NT2/D1 (cell line): ENCODE results near the gene SURF1.

Source experiments
- DNase-seq: peaks from one replicate; pipeline ENCODE4 v3.0.0-alpha.2; 2011; ENCODE audit warnings: low read depth, low spot score
- H3K27me3 ChIP-seq: 2 replicates; pipeline ENCODE4 v1.6.0; 2011; ENCODE audit warnings: mild to moderate bottlenecking; ENCODE audit not compliant: insufficient read length, insufficient read depth
- H3K36me3 ChIP-seq: 2 replicates; pipeline ENCODE4 v1.6.1; 2011; ENCODE audit warnings: mild to moderate bottlenecking, low read length, mixed read lengths; ENCODE audit not compliant: insufficient read depth, insufficient read length
- H3K4me1 ChIP-seq: 2 replicates; pipeline ENCODE4 v1.5.1; 2011; ENCODE audit not compliant: insufficient read depth, insufficient read length
- H3K4me3 ChIP-seq: 2 replicates; pipeline ENCODE4 v1.5.1; 2011; ENCODE audit warnings: low read depth; ENCODE audit not compliant: insufficient read length
- H3K9ac ChIP-seq: 2 replicates; pipeline ENCODE4 v1.6.0; 2011; ENCODE audit warnings: low read depth; ENCODE audit not compliant: insufficient read length
- H3K9me3 ChIP-seq: 2 replicates; pipeline ENCODE4 v1.5.1; 2011; ENCODE audit warnings: mild to moderate bottlenecking, low read length; ENCODE audit not compliant: insufficient read depth
- SUZ12 ChIP-seq: IDR thresholded peaks from 2 replicates; pipeline ENCODE4 v1.6.1; 2011; ENCODE audit not compliant: insufficient read length, insufficient read depth; ENCODE audit errors: extremely low read depth
- YY1 ChIP-seq: IDR thresholded peaks from 2 replicates; pipeline ENCODE4 v1.6.1; 2011; ENCODE audit not compliant: insufficient read length, insufficient read depth
- ZNF274 ChIP-seq: IDR thresholded peaks from 2 replicates; pipeline ENCODE4 v1.6.1; 2011; ENCODE audit warnings: mild to moderate bottlenecking, low read depth, low read length

The SURF1 gene

GRCh38 chr9:133360400-133361393 is 4.4 kb upstream of the SURF1 start:
- peaks cover 85% of the 10 kb centered on the region for H3K36me3 ChIP-seq
- peaks cover 15% of the 10 kb centered on the region for H3K4me1 ChIP-seq
- no peak overlapping the region for H3K9ac ChIP-seq
- TF ChIP-seq SUZ12 (no peak), ZNF274 (no peak), YY1 (no peak)
- H3K4me3 ChIP-seq: no peak overlapping the region
- no peaks in the 10 kb centered on the region for H3K27me3 ChIP-seq
- DNase-seq: no peak
- H3K9me3 ChIP-seq: no peaks in the 10 kb centered on the region

DNA sequence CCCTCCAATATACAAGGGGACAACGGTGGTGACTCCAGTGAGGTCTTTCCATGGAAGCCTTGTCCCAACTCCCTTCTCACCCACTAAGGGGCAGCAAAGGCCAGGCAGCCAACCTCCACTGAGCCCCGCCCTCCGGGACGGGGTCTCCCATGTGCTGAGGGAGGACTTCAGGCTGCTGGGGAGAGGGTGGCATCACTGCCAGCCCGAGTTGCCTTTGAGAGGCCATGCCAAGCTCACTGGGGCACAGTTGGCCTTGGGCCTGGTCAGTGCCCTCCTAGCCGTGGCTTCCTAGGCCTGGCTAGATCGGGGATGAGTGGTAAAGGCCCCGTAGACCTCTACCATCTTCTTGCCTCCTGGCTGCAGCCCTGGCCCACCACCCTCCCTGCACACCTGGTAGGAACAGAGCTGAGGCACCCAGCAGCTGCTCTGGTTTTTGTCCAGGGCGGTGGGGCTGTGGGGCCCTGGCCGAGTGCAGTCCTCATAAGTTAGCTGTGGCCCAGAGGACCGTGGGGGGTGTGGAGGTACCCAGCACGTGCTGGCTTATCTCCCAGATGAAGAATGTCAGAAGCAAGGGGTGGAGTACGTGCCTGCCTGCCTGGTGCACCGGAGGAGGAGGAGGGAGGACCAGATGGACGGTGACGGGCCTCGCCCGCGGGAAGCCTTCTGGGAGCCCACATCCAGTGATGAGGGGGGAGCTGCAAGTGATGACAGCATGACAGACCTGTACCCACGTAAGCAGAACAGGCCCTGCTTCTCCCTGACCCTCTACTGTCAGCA is 3.3 kb upstream of the SURF1 start:
- Histone ChIP-seq H3K9ac (peak overlapping the region; percentile 18), H3K9me3 (no peaks in the 10 kb centered on the region), H3K4me3 (no peak overlapping the region), H3K4me1 (peaks cover 18% of the 10 kb centered on the region), H3K36me3 (peaks cover 79% of the 10 kb centered on the region), H3K27me3 (no peaks in the 10 kb centered on the region)
- TF ChIP-seq SUZ12: no peak
- TF ChIP-seq YY1: no peak
- TF ChIP-seq ZNF274: no peak
- no peak for DNase-seq

DNA sequence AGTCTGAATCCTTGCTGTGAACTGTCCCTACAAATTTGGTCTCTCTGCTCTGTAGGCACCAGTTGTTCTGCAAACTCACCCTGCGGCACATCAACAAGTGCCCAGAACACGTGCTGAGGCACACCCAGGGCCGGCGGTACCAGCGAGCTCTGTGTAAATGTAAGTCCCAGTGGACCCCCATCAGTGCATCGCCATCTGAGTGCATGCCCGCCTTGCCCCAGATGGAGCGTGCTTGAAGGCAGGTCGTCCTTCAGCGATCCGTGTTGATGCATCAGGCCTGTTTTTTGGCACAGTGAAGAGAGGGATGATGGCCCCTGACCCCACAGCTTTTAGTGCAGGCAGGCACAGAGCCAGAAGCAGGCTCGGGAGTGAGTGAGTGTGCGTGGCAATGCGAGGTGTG is 1.4 kb upstream of the SURF1 start:
- DNase-seq: no peak
- H3K27me3 ChIP-seq: no peaks in the 10 kb centered on the region
- TF ChIP-seq ZNF274: no peak
- no peak for TF ChIP-seq SUZ12
- no peak for TF ChIP-seq YY1
- H3K9ac ChIP-seq: peak overlapping the region; percentile 80
- H3K9me3 ChIP-seq: no peaks in the 10 kb centered on the region
- peaks cover 82% of the 10 kb centered on the region for H3K36me3 ChIP-seq
- H3K4me3 ChIP-seq: peak overlapping the region; percentile 75
- H3K4me1 ChIP-seq: peaks cover 18% of the 10 kb centered on the region

- peak overlapping the region; percentile 81 for H3K9ac ChIP-seq
- no peaks in the 10 kb centered on the region for H3K27me3 ChIP-seq
- H3K4me3 ChIP-seq: peak overlapping the region; percentile 63
- no peak for TF ChIP-seq YY1
- no peak for TF ChIP-seq SUZ12
- no peak for TF ChIP-seq ZNF274
- peaks cover 82% of the 10 kb centered on the region for H3K36me3 ChIP-seq
- no peaks in the 10 kb centered on the region for H3K9me3 ChIP-seq
- H3K4me1 ChIP-seq: peaks cover 18% of the 10 kb centered on the region
- no peak for DNase-seq
Observed at GRCh38 chr9:133355881-133356357, 368 bp downstream of the SURF1 start.

DNA sequence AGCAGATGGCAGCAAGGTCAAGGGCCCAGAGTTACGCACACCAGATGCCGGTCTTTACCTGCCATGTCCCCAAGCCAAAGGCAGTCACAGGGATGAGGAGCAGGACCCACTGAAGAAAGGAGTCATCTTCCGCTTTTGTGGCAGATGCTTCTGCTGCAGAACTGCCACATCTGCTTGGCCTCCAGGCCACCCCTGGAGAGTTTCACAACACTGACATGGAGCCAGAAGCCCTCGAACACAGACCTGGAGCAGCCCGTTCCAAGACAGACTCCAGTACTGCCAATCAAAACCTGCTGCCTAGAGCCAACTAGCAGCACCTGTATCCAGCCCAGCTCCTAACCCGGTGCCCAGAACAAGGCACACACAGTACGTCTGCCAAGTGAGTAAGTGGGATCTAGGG is 1.5 kb downstream of the SURF1 start:
- Histone ChIP-seq H3K9me3 (no peaks in the 10 kb centered on the region), H3K9ac (no peak overlapping the region), H3K4me1 (peaks cover 23% of the 10 kb centered on the region), H3K27me3 (no peaks in the 10 kb centered on the region), H3K4me3 (no peak overlapping the region), H3K36me3 (peaks cover 82% of the 10 kb centered on the region)
- DNase-seq: no peak
- TF ChIP-seq SUZ12 (no peak), ZNF274 (no peak), YY1 (no peak)

GRCh38 chr9:133353548-133353947 is 2.7 kb downstream of the SURF1 start:
- Histone ChIP-seq H3K27me3 (no peaks in the 10 kb centered on the region), H3K36me3 (peaks cover 82% of the 10 kb centered on the region), H3K4me1 (peaks cover 16% of the 10 kb centered on the region), H3K9me3 (no peaks in the 10 kb centered on the region), H3K9ac (no peak overlapping the region), H3K4me3 (no peak overlapping the region)
- no peak for DNase-seq
- no peak for TF ChIP-seq ZNF274
